ENCODE data around the gene RPTOR. TPM values are rescaled to one million over a fixed set of nuclear protein-coding genes. Genes with fewer than 3 reads are reported as not detected.

Gene RPTOR
- total and polyA plus RNA-seq, 10 of the 15 experiments (the other 5 are each of a cell fraction or from before 2014, with no cell fraction given): 0.18 to 32.1 (median 7.8) TPM

DNA sequence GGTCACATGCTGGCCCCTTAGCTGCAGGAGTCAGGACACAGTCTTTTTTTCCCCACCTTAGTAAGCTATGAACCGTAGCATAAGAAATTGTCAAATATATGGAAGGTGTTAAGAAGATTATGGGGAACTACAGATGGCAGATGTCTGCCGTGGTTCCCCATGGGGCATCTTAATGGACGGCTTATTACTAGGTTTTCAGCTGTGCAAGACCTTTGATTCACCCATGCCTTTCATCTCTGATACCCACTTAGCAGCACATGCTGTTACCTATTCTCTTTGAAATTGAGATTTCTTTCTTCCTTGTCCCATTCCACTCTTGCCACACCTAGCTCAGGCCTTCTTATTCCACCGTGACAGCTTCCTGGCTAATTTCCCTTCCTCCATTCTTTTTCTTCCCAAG is 70.7 kb downstream of the RPTOR start:
- H3K36me3 ChIP-seq (ENCODE audit: control insufficient read depth in 2 of 2, insufficient read depth in 2 of 2, low read length in 1 of 2): peaks cover 0 to 3% of the 10 kb centered on the region in 2 experiments; a peak in 2 of 4 replicates
- no peak overlapping the region for H2AFZ ChIP-seq (ENCODE audit: control insufficient read depth, low read depth, low read length)
- CTCF ChIA-PET: interaction anchor here (1.3 kb wide), 1 partner anchor 40 kb away, joined by 4 read pairs; no protein-coding TSS in a partner anchor
- no peak for TF ChIP-seq KAT2A (conservative IDR thresholded peaks at IDR 0.05; ENCODE audit: control insufficient read depth, low read depth, low read length)
- no peak for TF ChIP-seq CREB1 (IDR thresholded peaks at IDR 0.05; ENCODE audit: low read depth)
- TF ChIP-seq ZNF384 (IDR thresholded peaks at IDR 0.05; ENCODE audit: borderline replicate concordance, low read depth, low read length): no peak
- no peak for TF ChIP-seq ASH2L (IDR thresholded peaks at IDR 0.05; ENCODE audit: borderline replicate concordance, low read depth)
- no peak for TF ChIP-seq SMAD5 (IDR thresholded peaks at IDR 0.05; ENCODE audit: low read depth)
- TF ChIP-seq EED (IDR thresholded peaks at IDR 0.05; ENCODE audit: low read depth): no peak
- TF ChIP-seq SIX5 (IDR thresholded peaks at IDR 0.05; ENCODE audit: low read depth, low read length, severe bottlenecking): no peak
- TF ChIP-seq CBX3 (IDR thresholded peaks at IDR 0.05; ENCODE audit: borderline replicate concordance, low read depth): no peak
- TF ChIP-seq, protein P1, sequence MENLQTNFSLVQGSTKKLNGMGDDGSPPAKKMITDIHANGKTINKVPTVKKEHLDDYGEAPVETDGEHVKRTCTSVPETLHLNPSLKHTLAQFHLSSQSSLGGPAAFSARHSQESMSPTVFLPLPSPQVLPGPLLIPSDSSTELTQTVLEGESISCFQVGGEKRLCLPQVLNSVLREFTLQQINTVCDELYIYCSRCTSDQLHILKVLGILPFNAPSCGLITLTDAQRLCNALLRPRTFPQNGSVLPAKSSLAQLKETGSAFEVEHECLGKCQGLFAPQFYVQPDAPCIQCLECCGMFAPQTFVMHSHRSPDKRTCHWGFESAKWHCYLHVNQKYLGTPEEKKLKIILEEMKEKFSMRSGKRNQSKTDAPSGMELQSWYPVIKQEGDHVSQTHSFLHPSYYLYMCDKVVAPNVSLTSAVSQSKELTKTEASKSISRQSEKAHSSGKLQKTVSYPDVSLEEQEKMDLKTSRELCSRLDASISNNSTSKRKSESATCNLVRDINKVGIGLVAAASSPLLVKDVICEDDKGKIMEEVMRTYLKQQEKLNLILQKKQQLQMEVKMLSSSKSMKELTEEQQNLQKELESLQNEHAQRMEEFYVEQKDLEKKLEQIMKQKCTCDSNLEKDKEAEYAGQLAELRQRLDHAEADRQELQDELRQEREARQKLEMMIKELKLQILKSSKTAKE (IDR thresholded peaks at IDR 0.05; ENCODE audit: low read depth, poor library complexity, severe bottlenecking): no peak
- TF ChIP-seq NBN (IDR thresholded peaks at IDR 0.05): no peak
- TF ChIP-seq JUNB (IDR thresholded peaks at IDR 0.05): no peak
- no peak for TF ChIP-seq TCF12 (IDR thresholded peaks at IDR 0.05; ENCODE audit: low read depth, low read length)
- TF ChIP-seq SREBF2 (IDR thresholded peaks at IDR 0.05; ENCODE audit: low read length): no peak
- no peak for TF ChIP-seq LARP7 (IDR thresholded peaks at IDR 0.05)
- TF ChIP-seq, protein P2, sequence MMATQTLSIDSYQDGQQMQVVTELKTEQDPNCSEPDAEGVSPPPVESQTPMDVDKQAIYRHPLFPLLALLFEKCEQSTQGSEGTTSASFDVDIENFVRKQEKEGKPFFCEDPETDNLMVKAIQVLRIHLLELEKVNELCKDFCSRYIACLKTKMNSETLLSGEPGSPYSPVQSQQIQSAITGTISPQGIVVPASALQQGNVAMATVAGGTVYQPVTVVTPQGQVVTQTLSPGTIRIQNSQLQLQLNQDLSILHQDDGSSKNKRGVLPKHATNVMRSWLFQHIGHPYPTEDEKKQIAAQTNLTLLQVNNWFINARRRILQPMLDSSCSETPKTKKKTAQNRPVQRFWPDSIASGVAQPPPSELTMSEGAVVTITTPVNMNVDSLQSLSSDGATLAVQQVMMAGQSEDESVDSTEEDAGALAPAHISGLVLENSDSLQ (IDR thresholded peaks at IDR 0.05): no peak
- no peak for TF ChIP-seq TAF1 (IDR thresholded peaks at IDR 0.05; ENCODE audit: borderline replicate concordance, low read depth, low read length)
- no peak for TF ChIP-seq SMARCA5 (IDR thresholded peaks at IDR 0.05)
- TF ChIP-seq, protein P3, sequence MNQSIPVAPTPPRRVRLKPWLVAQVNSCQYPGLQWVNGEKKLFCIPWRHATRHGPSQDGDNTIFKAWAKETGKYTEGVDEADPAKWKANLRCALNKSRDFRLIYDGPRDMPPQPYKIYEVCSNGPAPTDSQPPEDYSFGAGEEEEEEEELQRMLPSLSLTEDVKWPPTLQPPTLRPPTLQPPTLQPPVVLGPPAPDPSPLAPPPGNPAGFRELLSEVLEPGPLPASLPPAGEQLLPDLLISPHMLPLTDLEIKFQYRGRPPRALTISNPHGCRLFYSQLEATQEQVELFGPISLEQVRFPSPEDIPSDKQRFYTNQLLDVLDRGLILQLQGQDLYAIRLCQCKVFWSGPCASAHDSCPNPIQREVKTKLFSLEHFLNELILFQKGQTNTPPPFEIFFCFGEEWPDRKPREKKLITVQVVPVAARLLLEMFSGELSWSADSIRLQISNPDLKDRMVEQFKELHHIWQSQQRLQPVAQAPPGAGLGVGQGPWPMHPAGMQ (IDR thresholded peaks at IDR 0.05; ENCODE audit: borderline replicate concordance): no peak
- no peak for TF ChIP-seq RFX5 (IDR thresholded peaks at IDR 0.05; ENCODE audit: low read depth, low read length)
- no TSS peak for BruUV-seq (replicated peaks)
- POLR2A ChIA-PET: interaction anchor here (0.7 kb wide), 1 partner anchor 160 kb away, joined by 3 read pairs; no protein-coding TSS in a partner anchor
- H3K27me3 ChIP-seq (replicated peaks in 1 of 2; ENCODE audit: control insufficient read depth in 2 of 2, insufficient read depth in 2 of 2, low read length in 1 of 2): no peaks in the 10 kb centered on the region
- FAIRE-seq (no peak), ATAC-seq (no peak), DNase-seq (ENCODE audit: low read depth, low spot score) (no peak)
- 95% methylated on average over 4 of the region's 4 CpGs for WGBS (ENCODE audit: insufficient coverage, insufficient replicate concordance, low lambda C conversion rate, missing lambda C conversion rate)
- H4K20me1 ChIP-seq (ENCODE audit: control insufficient read depth, insufficient read depth): no peaks in the 10 kb centered on the region
- no peak overlapping the region for H3K27ac ChIP-seq (ENCODE audit: control insufficient read depth, insufficient read depth)
- H3K4me1 ChIP-seq (ENCODE audit: control insufficient read depth, insufficient read depth, low read length): no peaks in the 10 kb centered on the region
- no peak overlapping the region for H3K4me3 ChIP-seq
- H3K79me2 ChIP-seq (ENCODE audit: control insufficient read depth, insufficient read depth, low read length): peaks cover 28% of the 10 kb centered on the region
- SMC1A ChIA-PET (ENCODE audit: uncharacterized antibody, unreplicated experiment): interaction anchor here (0.7 kb wide), 1 partner anchor 10 kb away, joined by 3 read pairs; no protein-coding TSS in a partner anchor
- RAD21 ChIA-PET (ENCODE audit: unreplicated experiment): no interaction called here
- H3K4me2 ChIP-seq (ENCODE audit: control insufficient read depth, insufficient read depth): no peak overlapping the region
- in situ Hi-C loops (cut with MboI): no loop called here
- H3K9me3 ChIP-seq (replicated peaks; ENCODE audit: control insufficient read depth, insufficient read depth, low read length): no peaks in the 10 kb centered on the region
- H3K9ac ChIP-seq (ENCODE audit: control insufficient read depth, insufficient read depth, low read length): no peak overlapping the region
- intact Hi-C loops (cut with micrococcal nuclease; ENCODE audit: unreplicated experiment): no loop called here
